ENCODE results near the gene GET3. TPM values are rescaled to one million over a fixed set of nuclear protein-coding genes. Genes with fewer than 3 reads are reported as not detected.
A peak's percentile ranks its signal among the peaks of the same experiment; 100 is the strongest.

The GET3 gene
- total and polyA plus RNA-seq, 2 of the 13 experiments (the other 11 are each of a cell fraction or from before 2014, with no cell fraction given): 57.7 to 59.4 TPM

GRCh38 chr19:12790628-12791344, 53.5 kb downstream of the GET3 start (continued):
- TF ChIP-seq, protein P1, sequence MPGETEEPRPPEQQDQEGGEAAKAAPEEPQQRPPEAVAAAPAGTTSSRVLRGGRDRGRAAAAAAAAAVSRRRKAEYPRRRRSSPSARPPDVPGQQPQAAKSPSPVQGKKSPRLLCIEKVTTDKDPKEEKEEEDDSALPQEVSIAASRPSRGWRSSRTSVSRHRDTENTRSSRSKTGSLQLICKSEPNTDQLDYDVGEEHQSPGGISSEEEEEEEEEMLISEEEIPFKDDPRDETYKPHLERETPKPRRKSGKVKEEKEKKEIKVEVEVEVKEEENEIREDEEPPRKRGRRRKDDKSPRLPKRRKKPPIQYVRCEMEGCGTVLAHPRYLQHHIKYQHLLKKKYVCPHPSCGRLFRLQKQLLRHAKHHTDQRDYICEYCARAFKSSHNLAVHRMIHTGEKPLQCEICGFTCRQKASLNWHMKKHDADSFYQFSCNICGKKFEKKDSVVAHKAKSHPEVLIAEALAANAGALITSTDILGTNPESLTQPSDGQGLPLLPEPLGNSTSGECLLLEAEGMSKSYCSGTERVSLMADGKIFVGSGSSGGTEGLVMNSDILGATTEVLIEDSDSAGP (CRISPR knock-in tag; IDR thresholded peaks at IDR 0.05; ENCODE audit: borderline replicate concordance): no peak
- TF ChIP-seq CREM (IDR thresholded peaks at IDR 0.05): peak; percentile 81; the same call in 1 of the 2 replicates
- TF ChIP-seq CREM (CRISPR knock-in tag; IDR thresholded peaks at IDR 0.05): no peak
- no peak for TF ChIP-seq IKZF4 (CRISPR knock-in tag; IDR thresholded peaks at IDR 0.05; ENCODE audit: borderline replicate concordance, low read depth, not compliant biosample characterization)
- TF ChIP-seq SALL2 (CRISPR knock-in tag; IDR thresholded peaks at IDR 0.05): no peak
- TF ChIP-seq, protein P2, sequence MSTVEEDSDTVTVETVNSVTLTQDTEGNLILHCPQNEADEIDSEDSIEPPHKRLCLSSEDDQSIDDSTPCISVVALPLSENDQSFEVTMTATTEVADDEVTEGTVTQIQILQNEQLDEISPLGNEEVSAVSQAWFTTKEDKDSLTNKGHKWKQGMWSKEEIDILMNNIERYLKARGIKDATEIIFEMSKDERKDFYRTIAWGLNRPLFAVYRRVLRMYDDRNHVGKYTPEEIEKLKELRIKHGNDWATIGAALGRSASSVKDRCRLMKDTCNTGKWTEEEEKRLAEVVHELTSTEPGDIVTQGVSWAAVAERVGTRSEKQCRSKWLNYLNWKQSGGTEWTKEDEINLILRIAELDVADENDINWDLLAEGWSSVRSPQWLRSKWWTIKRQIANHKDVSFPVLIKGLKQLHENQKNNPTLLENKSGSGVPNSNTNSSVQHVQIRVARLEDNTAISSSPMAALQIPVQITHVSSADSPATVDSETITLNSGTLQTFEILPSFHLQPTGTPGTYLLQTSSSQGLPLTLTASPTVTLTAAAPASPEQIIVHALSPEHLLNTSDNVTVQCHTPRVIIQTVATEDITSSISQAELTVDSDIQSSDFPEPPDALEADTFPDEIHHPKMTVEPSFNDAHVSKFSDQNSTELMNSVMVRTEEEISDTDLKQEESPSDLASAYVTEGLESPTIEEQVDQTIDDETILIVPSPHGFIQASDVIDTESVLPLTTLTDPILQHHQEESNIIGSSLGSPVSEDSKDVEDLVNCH (CRISPR knock-in tag; IDR thresholded peaks at IDR 0.05): no peak
- no peak for TF ChIP-seq ZNF670 (CRISPR knock-in tag; IDR thresholded peaks at IDR 0.05; ENCODE audit: borderline replicate concordance)
- TF ChIP-seq HDAC2 (CRISPR knock-in tag; IDR thresholded peaks at IDR 0.05): no peak
- TF ChIP-seq ATRX (CRISPR knock-in tag; IDR thresholded peaks at IDR 0.05; ENCODE audit: borderline replicate concordance): no peak
- TF ChIP-seq SP4 (CRISPR knock-in tag; IDR thresholded peaks at IDR 0.05): no peak
- no peak for TF ChIP-seq ETV6 (CRISPR knock-in tag; conservative IDR thresholded peaks at IDR 0.05)
- TF ChIP-seq, protein P3, sequence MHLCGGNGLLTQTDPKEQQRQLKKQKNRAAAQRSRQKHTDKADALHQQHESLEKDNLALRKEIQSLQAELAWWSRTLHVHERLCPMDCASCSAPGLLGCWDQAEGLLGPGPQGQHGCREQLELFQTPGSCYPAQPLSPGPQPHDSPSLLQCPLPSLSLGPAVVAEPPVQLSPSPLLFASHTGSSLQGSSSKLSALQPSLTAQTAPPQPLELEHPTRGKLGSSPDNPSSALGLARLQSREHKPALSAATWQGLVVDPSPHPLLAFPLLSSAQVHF (CRISPR knock-in tag; IDR thresholded peaks at IDR 0.05): no peak
- no peak for TF ChIP-seq ATF3 (CRISPR knock-in tag; IDR thresholded peaks at IDR 0.05)
- TF ChIP-seq ZNF572 (CRISPR knock-in tag; IDR thresholded peaks at IDR 0.05): no peak
- no peak for TF ChIP-seq ZNF891 (CRISPR knock-in tag; IDR thresholded peaks at IDR 0.05)
- TF ChIP-seq ZNF430 (CRISPR knock-in tag; IDR thresholded peaks at IDR 0.05): 0 out of 2 replicates have a peak, but pooled peaks have one; percentile 8
- no peak for TF ChIP-seq ZNF225 (CRISPR knock-in tag; IDR thresholded peaks at IDR 0.05)
- TF ChIP-seq CREB3 (CRISPR knock-in tag; IDR thresholded peaks at IDR 0.05): peak; percentile 48; the same call in 1 of the 2 replicates
- TF ChIP-seq CEBPB (IDR thresholded peaks at IDR 0.05; ENCODE audit: borderline replicate concordance, low read depth, low read length): no peak
- TF ChIP-seq MAX (IDR thresholded peaks at IDR 0.05): peak; percentile 99
- no peak for TF ChIP-seq ZNF607 (CRISPR knock-in tag; IDR thresholded peaks at IDR 0.05; ENCODE audit: borderline replicate concordance)
- no peak; the same call in 1 of the 2 replicates for TF ChIP-seq ZNF567 (CRISPR knock-in tag; IDR thresholded peaks at IDR 0.05; ENCODE audit: borderline replicate concordance)
- no peak for TF ChIP-seq ZNF550 (CRISPR knock-in tag; IDR thresholded peaks at IDR 0.05; ENCODE audit: borderline replicate concordance)
- no peak for TF ChIP-seq NR2F1 (CRISPR knock-in tag; IDR thresholded peaks at IDR 0.05)

All from HepG2 (cell line).